Measurements from ENCODE around the gene ZC3HAV1L.
"Not testable (repeated sequence)": the region's sequence is repeated elsewhere in the genome, so short reads cannot be mapped to it uniquely, and the experiment has no call there.

The ZC3HAV1L gene, protein sequence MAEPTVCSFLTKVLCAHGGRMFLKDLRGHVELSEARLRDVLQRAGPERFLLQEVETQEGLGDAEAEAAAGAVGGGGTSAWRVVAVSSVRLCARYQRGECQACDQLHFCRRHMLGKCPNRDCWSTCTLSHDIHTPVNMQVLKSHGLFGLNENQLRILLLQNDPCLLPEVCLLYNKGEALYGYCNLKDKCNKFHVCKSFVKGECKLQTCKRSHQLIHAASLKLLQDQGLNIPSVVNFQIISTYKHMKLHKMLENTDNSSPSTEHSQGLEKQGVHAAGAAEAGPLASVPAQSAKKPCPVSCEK

DNA sequence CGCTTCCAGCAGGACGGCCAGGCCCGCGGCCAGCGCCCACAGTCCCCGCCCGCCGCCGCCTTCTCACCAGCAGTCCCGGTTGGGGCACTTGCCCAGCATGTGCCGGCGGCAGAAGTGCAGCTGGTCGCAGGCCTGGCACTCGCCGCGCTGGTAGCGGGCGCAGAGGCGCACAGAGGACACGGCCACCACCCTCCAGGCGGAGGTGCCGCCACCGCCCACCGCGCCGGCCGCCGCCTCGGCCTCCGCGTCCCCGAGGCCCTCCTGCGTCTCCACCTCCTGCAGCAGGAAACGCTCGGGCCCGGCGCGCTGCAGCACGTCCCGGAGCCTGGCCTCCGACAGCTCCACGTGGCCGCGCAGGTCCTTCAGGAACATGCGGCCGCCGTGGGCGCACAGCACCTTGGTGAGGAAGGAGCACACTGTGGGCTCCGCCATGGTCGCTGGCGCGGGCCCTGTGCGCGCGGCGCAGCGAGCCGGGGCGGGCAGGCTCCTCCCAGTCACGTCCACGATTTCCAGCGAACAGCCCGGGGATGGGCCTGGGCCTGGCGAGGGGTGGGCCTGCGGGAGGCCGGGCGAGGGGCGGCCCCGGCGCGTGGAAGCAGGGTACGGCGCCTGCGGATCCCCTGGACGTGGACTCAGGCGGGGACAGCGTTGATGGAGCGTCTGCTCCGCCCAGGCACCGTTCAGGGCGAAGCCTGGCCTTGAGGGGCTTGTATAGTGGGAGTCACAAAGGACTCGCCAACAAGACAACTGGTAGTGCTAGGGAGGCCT is at the start of gene ZC3HAV1L:
Gene ZC3HAV1L, minus strand, starts transcription at position 457 of the 768 bp plus-strand sequence. Its CDS starts 25 bp downstream, at position 432.
- peak; percentile 56 for DNase-seq
- H3K4me1 Mint-ChIP-seq = peaks cover 6 to 24% of the 10 kb centered on the region in 2 donors
- peak within 1 kb of the TSS; percentile 91 for H3K27ac Mint-ChIP-seq
- peaks cover 19 to 20% of the 10 kb centered on the region in 2 donors for H3K36me3 Mint-ChIP-seq
- peaks cover 0 to 4% of the 10 kb centered on the region in 2 donors for H3K27me3 Mint-ChIP-seq
- ATAC-seq (replicated peaks) = peak; percentile 93
- H3K9me3 Mint-ChIP-seq = no peaks in the 10 kb centered on the region
- H3K4me3 Mint-ChIP-seq = peak within 1 kb of the TSS; percentile 86 to 90

DNA sequence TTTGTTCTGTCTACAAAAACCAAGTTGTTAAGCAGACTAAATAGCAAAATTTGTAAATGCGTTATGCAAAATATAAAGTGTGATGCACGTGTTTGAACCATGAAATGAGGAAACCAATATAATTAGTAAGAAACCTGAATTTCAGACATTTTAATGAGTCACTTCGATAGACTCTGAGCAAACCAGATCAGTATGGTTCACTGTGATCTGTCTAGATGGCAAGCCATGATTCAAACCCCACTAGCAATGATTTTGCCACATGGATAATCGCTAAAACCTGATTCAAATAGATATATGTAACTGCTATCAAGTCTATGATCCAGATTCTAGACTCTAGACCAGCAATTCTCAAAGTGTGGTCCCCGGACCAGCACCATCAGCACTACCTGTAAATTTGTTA is 48.9 kb upstream of the ZC3HAV1L start:
- Mint-ChIP-seq H3K4me3 (no peak overlapping the region), H3K9me3 (peaks cover 5 to 11% of the 10 kb centered on the region in 2 donors)

DNA sequence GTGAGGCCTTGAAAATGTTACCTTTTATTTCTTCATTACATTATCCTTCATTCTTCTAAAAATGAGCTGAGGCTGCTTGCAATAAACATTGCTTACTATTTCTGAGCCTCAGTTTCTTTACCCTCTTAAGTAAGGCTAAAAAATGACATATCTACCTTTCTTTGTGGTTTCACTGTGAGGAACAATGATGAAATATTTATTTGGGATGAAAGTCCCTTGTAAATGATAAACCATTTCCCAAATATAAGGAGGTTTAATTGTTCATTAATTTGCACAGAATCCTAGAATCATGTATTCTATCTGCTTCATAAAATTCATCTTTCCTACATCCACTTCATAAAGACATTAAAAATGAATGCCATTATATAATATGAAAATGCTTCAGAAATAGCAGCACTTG is 45.7 kb upstream of the ZC3HAV1L start:
- no peak overlapping the region for H3K4me3 Mint-ChIP-seq
- H3K9me3 Mint-ChIP-seq = no peaks in the 10 kb centered on the region
- peaks cover 43 to 67% of the 10 kb centered on the region in 2 donors for H3K36me3 Mint-ChIP-seq
- ATAC-seq (replicated peaks) (no peak), DNase-seq (no peak)
- no peaks in the 10 kb centered on the region for H3K27me3 Mint-ChIP-seq
- H3K27ac Mint-ChIP-seq = no peak overlapping the region
- H3K4me1 Mint-ChIP-seq = peaks cover 13 to 25% of the 10 kb centered on the region in 2 donors

More for the DNA sequence above, 48.9 kb upstream of the ZC3HAV1L start:
- no peak for DNase-seq
- Mint-ChIP-seq H3K27ac (no peak overlapping the region), H3K36me3 (peaks cover 52 to 79% of the 10 kb centered on the region in 2 donors), H3K27me3 (no peaks in the 10 kb centered on the region), H3K4me1 (peaks cover 17 to 31% of the 10 kb centered on the region in 2 donors)
- ATAC-seq (replicated peaks) = no peak

DNA sequence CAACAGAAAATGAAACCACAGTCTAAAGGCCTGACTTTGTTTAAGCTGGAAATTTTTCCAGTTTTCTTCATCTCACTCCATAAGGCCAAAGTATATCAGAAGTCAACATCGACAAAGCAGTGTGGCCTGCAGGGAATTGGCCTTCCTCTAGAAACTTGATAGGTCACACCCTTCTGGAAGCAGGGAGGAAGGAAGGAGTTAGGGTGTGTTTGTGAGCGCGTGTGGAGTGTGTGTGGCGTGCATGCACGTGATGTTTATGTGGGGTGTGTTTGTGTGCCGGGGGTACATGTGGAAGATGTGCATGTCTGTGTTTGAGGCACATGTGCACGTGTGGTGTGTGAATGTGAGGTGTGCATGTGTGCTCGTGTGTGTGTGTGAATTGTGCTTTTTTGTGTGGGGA is 45.1 kb upstream of the ZC3HAV1L start:
- no peak for ATAC-seq (replicated peaks)
- H3K36me3 Mint-ChIP-seq = peaks cover 38 to 66% of the 10 kb centered on the region in 2 donors
- H3K27me3 Mint-ChIP-seq = no peaks in the 10 kb centered on the region
- peak overlapping the region; percentile 44 for H3K27ac Mint-ChIP-seq
- no peak for DNase-seq
- H3K4me1 Mint-ChIP-seq = peaks cover 11 to 24% of the 10 kb centered on the region in 2 donors
- no peak overlapping the region for H3K4me3 Mint-ChIP-seq
- H3K9me3 Mint-ChIP-seq = no peaks in the 10 kb centered on the region

DNA sequence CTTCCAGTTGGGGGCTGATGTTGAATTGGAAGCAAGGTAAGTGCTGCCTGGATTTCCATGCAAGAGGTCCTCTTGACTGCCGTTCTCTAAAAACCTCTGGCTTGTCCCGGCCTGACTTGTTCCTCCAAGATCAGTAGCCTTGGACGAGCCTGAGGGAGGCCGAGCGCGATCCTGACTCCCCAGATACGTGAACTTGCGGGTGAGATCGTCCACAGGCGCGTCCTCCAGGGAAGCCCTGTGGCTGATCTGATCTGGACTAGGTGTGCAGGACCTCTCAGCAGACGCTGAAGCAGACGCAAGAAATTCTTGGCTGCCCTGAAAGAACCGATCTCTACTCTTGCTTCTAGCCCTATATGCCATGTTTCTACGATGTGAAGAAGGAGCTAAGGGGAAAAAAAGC is 44.0 kb upstream of the ZC3HAV1L start:
- ATAC-seq (replicated peaks) = no peak
- Mint-ChIP-seq H3K4me3 (no peak overlapping the region), H3K36me3 (peaks cover 31 to 60% of the 10 kb centered on the region in 2 donors)

DNA sequence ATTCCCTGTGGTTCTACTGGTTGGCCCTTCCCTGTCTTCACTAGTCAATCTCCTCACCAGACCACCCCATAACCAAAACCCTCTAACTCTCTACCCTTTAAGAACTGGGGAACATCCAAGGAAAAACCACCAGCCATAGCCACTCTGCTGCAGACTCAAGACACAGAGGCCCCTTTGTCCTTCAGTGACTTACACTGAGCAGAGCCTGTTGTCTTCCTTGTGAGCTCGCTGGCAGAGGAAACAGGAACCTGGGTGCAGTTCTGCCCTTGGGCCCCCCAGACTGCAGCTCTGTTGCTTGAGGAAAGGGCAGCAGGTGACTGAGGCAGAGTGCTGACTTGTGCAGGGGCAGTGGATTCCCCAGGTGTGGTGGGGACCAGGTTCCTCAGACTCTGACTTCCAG is 43.1 kb upstream of the ZC3HAV1L start:
- no peak for DNase-seq
- Mint-ChIP-seq H3K9me3 (no peaks in the 10 kb centered on the region), H3K4me3 (no peak overlapping the region), H3K4me1 (peaks cover 14 to 17% of the 10 kb centered on the region in 2 donors), H3K27ac (peak overlapping the region; percentile 22), H3K27me3 (no peaks in the 10 kb centered on the region), H3K36me3 (peaks cover 31 to 59% of the 10 kb centered on the region in 2 donors)
- ATAC-seq (replicated peaks) = no peak

More for the DNA sequence above, 44.0 kb upstream of the ZC3HAV1L start:
- H3K9me3 Mint-ChIP-seq = no peaks in the 10 kb centered on the region
- H3K27me3 Mint-ChIP-seq = no peaks in the 10 kb centered on the region
- H3K4me1 Mint-ChIP-seq = peaks cover 14 to 17% of the 10 kb centered on the region in 2 donors
- peak overlapping the region; percentile 77 for H3K27ac Mint-ChIP-seq
- DNase-seq = no peak

DNA sequence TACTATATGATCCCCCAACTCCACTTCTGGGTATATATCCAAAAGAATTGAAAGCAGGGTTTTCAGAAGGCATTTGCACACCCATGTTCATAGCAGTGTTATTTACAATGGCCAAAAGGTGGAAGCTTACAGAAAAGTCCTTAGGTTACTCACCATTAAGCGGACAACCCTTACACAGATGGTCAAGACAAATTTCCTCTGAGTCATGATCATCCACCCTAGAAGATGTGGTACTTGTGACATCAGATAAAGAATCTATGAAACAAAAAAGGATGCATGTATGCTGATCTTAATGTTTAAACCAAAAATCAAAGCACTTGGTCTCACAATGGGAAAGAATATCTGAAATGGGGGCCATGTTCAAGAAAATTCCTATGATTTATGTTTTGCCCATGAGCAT is 42.6 kb upstream of the ZC3HAV1L start:
- no peak overlapping the region for H3K4me3 Mint-ChIP-seq
- peaks cover 31 to 57% of the 10 kb centered on the region in 2 donors for H3K36me3 Mint-ChIP-seq
- ATAC-seq (replicated peaks) (no peak), DNase-seq (no peak)
- H3K27ac Mint-ChIP-seq = no peak overlapping the region
- H3K27me3 Mint-ChIP-seq = no peaks in the 10 kb centered on the region
- H3K4me1 Mint-ChIP-seq = peaks cover 12 to 17% of the 10 kb centered on the region in 2 donors
- no peaks in the 10 kb centered on the region for H3K9me3 Mint-ChIP-seq

DNA sequence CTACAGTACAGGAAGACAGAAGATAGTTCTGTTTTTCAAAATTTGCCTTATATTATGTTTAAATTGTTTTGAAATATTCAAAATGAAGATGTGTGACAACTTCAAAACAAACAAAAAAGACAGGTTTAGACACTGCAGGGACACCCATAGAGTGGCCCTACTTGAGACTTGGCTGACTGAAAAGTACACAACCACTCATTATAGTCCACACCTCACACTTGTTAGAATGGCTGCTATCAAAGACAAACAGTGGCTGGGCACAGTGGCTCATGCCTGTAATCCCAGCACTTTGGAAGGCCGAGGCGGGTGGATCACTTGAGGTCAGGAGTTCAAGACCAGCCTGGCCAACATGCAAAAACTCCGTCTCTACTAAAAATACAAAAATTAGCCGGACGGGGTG is 41.9 kb upstream of the ZC3HAV1L start:
- peaks cover 33 to 52% of the 10 kb centered on the region in 2 donors for H3K36me3 Mint-ChIP-seq
- H3K27me3 Mint-ChIP-seq; ATAC-seq (replicated peaks); H3K9me3 Mint-ChIP-seq; H3K27ac Mint-ChIP-seq; DNase-seq: not testable (repeated sequence)
- peaks cover 10 to 16% of the 10 kb centered on the region in 2 donors for H3K4me1 Mint-ChIP-seq
- peak overlapping the region in 1 of 2 donors; percentile 10 for H3K4me3 Mint-ChIP-seq

DNA sequence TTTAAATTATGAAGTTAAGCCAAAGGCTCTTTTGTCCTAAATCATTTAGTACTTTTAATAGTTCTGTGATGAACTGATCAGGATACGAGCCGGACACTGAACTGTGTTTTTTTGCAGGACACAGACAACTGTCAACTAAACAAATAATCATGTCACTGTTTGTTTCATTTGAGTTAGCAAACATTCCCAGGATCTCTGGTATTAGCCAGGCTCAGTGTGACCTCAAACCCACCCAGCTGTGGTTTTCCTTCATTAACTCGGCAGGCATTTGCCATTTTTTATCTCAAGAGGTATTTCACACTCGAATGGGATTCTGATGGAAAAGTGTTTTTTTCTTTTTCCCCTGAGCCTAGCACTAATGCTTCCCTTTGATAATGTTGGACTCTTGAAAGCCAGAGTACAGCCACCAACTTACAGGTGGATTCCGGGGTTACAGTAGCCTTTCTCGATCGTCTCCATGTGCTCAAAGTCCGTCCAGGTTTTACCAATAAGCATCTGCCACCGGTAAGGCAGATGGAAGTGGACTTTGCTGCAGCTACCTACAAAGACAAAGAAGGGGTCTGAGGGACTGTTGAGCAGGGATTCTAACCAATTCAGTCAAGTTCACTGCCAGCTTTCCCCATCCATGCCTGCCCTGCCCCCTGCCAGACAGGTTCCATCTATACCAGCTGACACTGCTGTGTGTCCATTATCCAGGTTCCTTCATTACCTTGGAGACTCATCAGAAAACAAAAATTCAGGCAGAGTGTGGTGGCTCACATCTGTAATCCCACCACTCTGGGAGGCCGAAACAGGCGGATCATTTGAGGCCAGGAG is 40.2 kb upstream of the ZC3HAV1L start:
- no peak overlapping the region for H3K4me3 Mint-ChIP-seq
- DNase-seq = no peak
- H3K27me3 Mint-ChIP-seq = no peaks in the 10 kb centered on the region
- H3K27ac Mint-ChIP-seq = peak overlapping the region; percentile 69
- no peaks in the 10 kb centered on the region for H3K9me3 Mint-ChIP-seq
- peaks cover 48 to 57% of the 10 kb centered on the region in 2 donors for H3K36me3 Mint-ChIP-seq
- H3K4me1 Mint-ChIP-seq = peaks cover 10 to 13% of the 10 kb centered on the region in 2 donors
- ATAC-seq (replicated peaks) = no peak

DNA sequence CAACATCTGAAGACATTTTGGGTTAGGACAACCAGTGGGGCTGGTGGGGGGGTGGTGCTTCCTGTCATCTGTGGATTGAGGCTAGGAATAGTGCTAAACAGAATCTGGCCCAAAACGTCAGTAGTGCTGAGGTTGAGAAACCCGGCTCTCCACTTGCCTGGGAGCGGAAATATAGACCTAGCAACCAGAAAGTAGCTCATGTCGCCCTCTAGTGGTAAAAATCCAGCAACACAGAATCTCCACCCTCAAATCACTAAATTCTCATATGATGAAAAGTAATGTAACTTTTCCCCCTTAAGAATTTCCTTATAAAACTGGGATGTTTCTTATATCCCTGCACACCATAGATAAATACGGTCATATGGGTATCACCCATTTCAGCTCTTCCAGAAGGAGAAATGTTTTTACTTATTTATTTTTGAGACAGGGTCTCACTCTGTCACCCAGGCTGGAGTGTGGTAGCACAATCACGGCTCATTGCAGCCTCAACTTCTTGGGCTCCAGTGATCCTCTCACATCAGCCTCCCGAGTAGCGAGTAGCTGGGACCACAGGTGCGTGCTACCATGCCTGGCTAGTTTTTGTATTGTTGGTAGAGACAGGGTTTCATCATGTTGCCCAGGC is 39.3 kb upstream of the ZC3HAV1L start:
- peak overlapping the region; percentile 75 for H3K27ac Mint-ChIP-seq
- ATAC-seq (replicated peaks) (peak; percentile 90 to 92), DNase-seq (peak; percentile 35)
- H3K27me3 Mint-ChIP-seq = no peaks in the 10 kb centered on the region
- peaks cover 5 to 10% of the 10 kb centered on the region in 2 donors for H3K4me1 Mint-ChIP-seq
- no peak overlapping the region for H3K4me3 Mint-ChIP-seq
- peaks cover 41 to 50% of the 10 kb centered on the region in 2 donors for H3K36me3 Mint-ChIP-seq
- no peaks in the 10 kb centered on the region for H3K9me3 Mint-ChIP-seq

DNA sequence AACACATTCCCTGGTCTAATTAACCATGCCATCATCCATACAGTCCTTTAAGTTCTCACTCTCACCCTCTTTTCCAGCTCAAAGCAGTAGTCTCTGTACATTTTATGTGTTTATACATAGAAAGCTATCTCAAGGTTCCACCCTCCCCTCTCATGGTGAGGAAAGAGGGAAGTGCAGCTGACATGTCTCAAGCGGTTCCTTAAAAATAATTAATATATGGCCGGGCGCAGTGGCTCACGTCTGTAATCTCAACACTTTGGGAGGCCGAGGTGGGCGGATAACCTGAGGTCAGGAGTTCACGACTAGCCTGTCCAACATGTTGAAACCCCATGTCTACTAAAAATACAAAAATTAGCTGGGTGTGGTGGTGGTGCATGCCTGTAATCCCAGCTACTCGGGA is 37.0 kb upstream of the ZC3HAV1L start:
- Mint-ChIP-seq H3K27ac (no peak overlapping the region), H3K4me3 (no peak overlapping the region)

DNA sequence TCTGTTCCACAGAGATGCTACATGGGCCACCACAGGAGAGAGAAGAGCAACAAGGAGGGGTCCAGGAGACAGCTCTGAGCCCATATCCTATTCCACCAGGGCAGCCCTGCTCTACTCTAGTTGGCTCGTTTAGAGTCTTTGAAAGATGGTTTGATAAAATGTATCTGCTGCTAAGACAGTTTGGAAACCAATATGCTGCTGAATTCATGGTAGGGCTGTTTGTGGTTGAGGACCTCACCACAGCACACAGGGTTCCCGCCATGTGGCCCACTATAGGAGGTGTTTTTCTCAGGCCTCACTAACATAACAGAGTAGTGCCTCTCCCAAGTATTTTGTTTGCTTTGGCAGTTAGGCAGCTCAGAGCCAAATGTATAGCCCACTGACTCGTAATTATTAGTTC is 35.8 kb upstream of the ZC3HAV1L start:
- Mint-ChIP-seq H3K4me3 (no peak overlapping the region), H3K9me3 (no peaks in the 10 kb centered on the region), H3K27me3 (no peaks in the 10 kb centered on the region), H3K36me3 (peaks cover 25 to 53% of the 10 kb centered on the region in 2 donors), H3K27ac (peak overlapping the region; percentile 75), H3K4me1 (peaks cover 0 to 7% of the 10 kb centered on the region in 2 donors)
- DNase-seq = no peak
- no peak for ATAC-seq (replicated peaks)

More for the DNA sequence above, 37.0 kb upstream of the ZC3HAV1L start:
- no peak for DNase-seq
- no peaks in the 10 kb centered on the region for H3K9me3 Mint-ChIP-seq
- no peak for ATAC-seq (replicated peaks)
- peaks cover 25 to 48% of the 10 kb centered on the region in 2 donors for H3K36me3 Mint-ChIP-seq
- H3K4me1 Mint-ChIP-seq = peaks cover 0 to 7% of the 10 kb centered on the region in 2 donors
- no peaks in the 10 kb centered on the region for H3K27me3 Mint-ChIP-seq

DNA sequence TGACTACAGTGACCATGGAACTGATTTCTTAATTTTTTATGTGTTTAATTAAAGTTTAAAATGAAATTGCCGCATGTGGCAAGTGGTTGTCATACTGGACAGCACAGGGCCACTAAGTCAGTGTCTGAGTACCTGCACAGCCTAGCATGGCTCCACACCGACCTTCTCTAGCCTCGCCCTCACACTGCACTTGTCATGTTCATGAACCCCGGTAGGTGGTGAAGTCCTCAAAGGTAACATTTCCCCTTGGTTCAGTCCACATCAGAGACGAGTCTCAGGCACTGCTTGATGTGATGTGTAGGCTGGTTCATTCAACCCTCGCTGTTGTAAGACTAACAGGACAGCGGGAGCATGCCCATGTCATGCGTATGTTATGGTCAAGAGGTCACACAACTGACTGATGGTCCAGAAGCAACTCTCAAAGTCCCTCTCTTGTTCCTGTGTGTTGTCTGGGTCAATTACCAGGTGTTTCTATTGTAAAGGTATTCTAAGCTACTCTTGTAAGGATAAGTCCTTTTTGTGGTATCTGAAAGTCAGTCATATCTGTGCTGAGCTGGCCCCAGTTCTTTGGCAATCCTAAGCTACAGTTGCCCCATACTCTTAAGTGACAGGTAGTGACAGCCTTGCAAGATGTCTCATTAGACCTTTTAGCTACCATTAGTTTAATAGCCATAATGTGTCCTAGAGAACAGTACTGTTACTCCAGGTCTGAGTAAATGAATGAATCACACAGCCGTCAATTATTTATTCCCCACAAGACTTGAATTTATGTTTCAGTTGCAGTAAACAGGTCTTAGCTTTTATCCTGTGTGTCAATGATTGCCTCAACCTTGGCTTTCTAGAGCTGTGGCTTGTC is 32.9 kb upstream of the ZC3HAV1L start:
- Mint-ChIP-seq H3K4me1 (peaks cover 0 to 4% of the 10 kb centered on the region in 2 donors), H3K27ac (peak overlapping the region; percentile 1), H3K27me3 (no peaks in the 10 kb centered on the region), H3K36me3 (peaks cover 37 to 64% of the 10 kb centered on the region in 2 donors), H3K4me3 (no peak overlapping the region), H3K9me3 (no peaks in the 10 kb centered on the region)
- DNase-seq (no peak), ATAC-seq (replicated peaks) (no peak)
